ENCODE data around the gene YTHDC2.

Gene YTHDC2

GRCh38 chr5:113491022-113491421, 22.5 kb upstream of the YTHDC2 start:
- Histone ChIP-seq H3K36me3 (ENCODE audit: low read depth) (no peaks in the 10 kb centered on the region), H3K4me3 (ENCODE audit: severe bottlenecking) (no peak overlapping the region), H3K4me1 (ENCODE audit: insufficient read depth, poor library complexity, severe bottlenecking) (peaks cover 18% of the 10 kb centered on the region), H3K27ac (ENCODE audit: poor library complexity, severe bottlenecking) (no peak overlapping the region), H3K27me3 (ENCODE audit: insufficient read depth, poor library complexity, severe bottlenecking) (no peaks in the 10 kb centered on the region), H3K9me3 (ENCODE audit: severe bottlenecking) (no peaks in the 10 kb centered on the region)
- DNase-seq (ENCODE audit: low spot score) = no peak
- no peak for ATAC-seq (ENCODE audit: low read depth)
- TF ChIP-seq CTCF (IDR thresholded peaks at IDR 0.05; ENCODE audit: poor library complexity, severe bottlenecking) = no peak

DNA sequence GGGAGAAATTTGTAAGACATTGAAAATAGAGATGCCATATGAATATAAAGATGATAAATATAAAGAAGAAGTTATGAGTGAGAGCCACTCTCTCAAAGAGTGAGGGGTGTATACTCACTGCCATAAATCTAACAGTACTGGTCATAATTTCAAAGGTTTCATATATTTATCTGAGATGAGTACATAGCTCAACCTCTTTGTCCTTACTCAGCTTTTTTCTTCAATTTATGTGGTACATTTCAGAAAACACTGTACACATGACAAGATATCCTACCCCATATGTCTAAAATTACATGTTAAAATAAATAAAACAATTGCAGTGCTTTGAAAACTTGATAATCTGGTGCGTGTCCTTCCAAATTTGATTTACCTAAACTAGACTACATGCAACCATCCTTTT, 20.0 kb upstream of the YTHDC2 start:
- no peak for ATAC-seq (ENCODE audit: low read depth)
- Histone ChIP-seq H3K9me3 (ENCODE audit: severe bottlenecking) (no peaks in the 10 kb centered on the region), H3K4me1 (ENCODE audit: insufficient read depth, poor library complexity, severe bottlenecking) (peaks cover 18% of the 10 kb centered on the region), H3K4me3 (ENCODE audit: severe bottlenecking) (no peak overlapping the region), H3K36me3 (ENCODE audit: low read depth) (no peaks in the 10 kb centered on the region), H3K27ac (ENCODE audit: poor library complexity, severe bottlenecking) (no peak overlapping the region), H3K27me3 (ENCODE audit: insufficient read depth, poor library complexity, severe bottlenecking) (no peaks in the 10 kb centered on the region)
- DNase-seq (ENCODE audit: low spot score) = no peak
- TF ChIP-seq CTCF (IDR thresholded peaks at IDR 0.05; ENCODE audit: poor library complexity, severe bottlenecking) = no peak

DNA sequence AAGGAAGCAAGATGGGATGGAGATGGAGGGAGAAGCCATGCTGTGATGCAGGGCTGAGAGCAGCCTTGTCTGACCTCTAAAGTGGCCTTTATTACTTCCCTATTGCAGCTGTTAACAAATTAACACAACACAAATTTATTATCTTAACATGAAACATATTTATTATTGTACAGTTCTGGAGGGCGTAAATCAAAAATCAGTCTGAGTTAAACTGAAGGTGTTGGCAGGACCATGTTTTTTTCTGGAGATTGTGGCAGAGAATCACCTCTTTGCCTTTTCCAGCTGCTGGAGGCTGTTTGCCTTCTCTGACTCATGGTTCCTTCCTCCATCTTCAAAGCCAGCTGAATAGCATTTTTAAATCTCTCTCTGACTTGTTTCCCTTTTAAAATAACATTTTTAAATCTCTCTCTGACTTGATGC, 18.1 kb upstream of the YTHDC2 start:
- Histone ChIP-seq H3K4me1 (ENCODE audit: insufficient read depth, poor library complexity, severe bottlenecking) (peaks cover 8% of the 10 kb centered on the region), H3K4me3 (ENCODE audit: severe bottlenecking) (no peak overlapping the region), H3K27ac (ENCODE audit: poor library complexity, severe bottlenecking) (no peak overlapping the region), H3K36me3 (ENCODE audit: low read depth) (no peaks in the 10 kb centered on the region), H3K27me3 (ENCODE audit: insufficient read depth, poor library complexity, severe bottlenecking) (no peaks in the 10 kb centered on the region), H3K9me3 (ENCODE audit: severe bottlenecking) (no peaks in the 10 kb centered on the region)
- ATAC-seq (ENCODE audit: low read depth) (peak; percentile 82), DNase-seq (ENCODE audit: low spot score) (no peak)
- TF ChIP-seq CTCF (IDR thresholded peaks at IDR 0.05; ENCODE audit: poor library complexity, severe bottlenecking) = no peak

GRCh38 chr5:113502073-113502472, 11.4 kb upstream of the YTHDC2 start:
- no peak for ATAC-seq (ENCODE audit: low read depth)
- Histone ChIP-seq H3K27ac (ENCODE audit: poor library complexity, severe bottlenecking) (no peak overlapping the region), H3K4me3 (ENCODE audit: severe bottlenecking) (no peak overlapping the region), H3K4me1 (ENCODE audit: insufficient read depth, poor library complexity, severe bottlenecking) (peaks cover 9% of the 10 kb centered on the region), H3K27me3 (ENCODE audit: insufficient read depth, poor library complexity, severe bottlenecking) (no peaks in the 10 kb centered on the region), H3K9me3 (ENCODE audit: severe bottlenecking) (no peaks in the 10 kb centered on the region), H3K36me3 (ENCODE audit: low read depth) (no peaks in the 10 kb centered on the region)
- TF ChIP-seq CTCF (IDR thresholded peaks at IDR 0.05; ENCODE audit: poor library complexity, severe bottlenecking) = no peak
- DNase-seq (ENCODE audit: low spot score) = no peak

DNA sequence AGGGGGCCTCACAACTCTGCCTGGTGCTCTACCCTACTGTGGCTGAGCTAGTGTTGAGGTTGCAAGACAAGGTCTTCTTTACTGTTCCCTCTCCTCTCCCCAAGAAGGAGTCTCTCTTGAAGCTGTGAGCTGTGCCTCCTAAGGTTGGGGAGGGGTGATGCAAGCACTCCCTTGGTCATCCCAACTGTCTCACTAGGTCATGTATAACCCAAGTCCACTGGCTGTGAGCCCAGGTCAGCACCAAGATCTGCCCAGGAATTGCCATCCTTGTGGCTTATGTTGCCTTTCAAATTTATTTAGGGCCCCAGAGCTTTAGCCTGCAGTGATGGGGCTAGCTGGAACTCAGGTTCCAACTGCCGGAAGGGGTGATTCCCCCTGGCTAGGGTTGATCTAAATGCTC, 10.3 kb upstream of the YTHDC2 start:
- Histone ChIP-seq H3K4me3 (ENCODE audit: severe bottlenecking) (no peak overlapping the region), H3K36me3 (ENCODE audit: low read depth) (no peaks in the 10 kb centered on the region), H3K4me1 (ENCODE audit: insufficient read depth, poor library complexity, severe bottlenecking) (peaks cover 9% of the 10 kb centered on the region), H3K27ac (ENCODE audit: poor library complexity, severe bottlenecking) (no peak overlapping the region), H3K27me3 (ENCODE audit: insufficient read depth, poor library complexity, severe bottlenecking) (no peaks in the 10 kb centered on the region), H3K9me3 (ENCODE audit: severe bottlenecking) (no peaks in the 10 kb centered on the region)
- no peak for ATAC-seq (ENCODE audit: low read depth)
- DNase-seq (ENCODE audit: low spot score) = no peak
- TF ChIP-seq CTCF (IDR thresholded peaks at IDR 0.05; ENCODE audit: poor library complexity, severe bottlenecking) = no peak
